Thoracic aorta (tissue), 2 donors: ENCODE results near the gene MAP7D3. TPM values are rescaled to one million over a fixed set of nuclear protein-coding genes. Genes with fewer than 3 reads are reported as not detected.

ENCODE experiments used
- ATAC-seq: fragments of 150-250 bp; one replicate; pipeline ENCODE4 v1.8.0; 2017; ENCODE audit warnings: low read depth; ENCODE audit not compliant: insufficient number of reproducible peaks, low FRiP score
- DNase-seq: peaks from one replicate; pipeline ENCODE4 v3.0.0-alpha.2; 2020; ENCODE audit warnings: low spot score
- H3K27ac ChIP-seq, 2 donors: fragments of 200-600 bp; sonication (generic); 1 replicate in 1 of 2; 2 replicates in 1 of 2; pipeline ENCODE4 v1.5.1; 2016; ENCODE audit warnings: mild to moderate bottlenecking in 2 of 2, moderate library complexity in 2 of 2
- H3K27me3 ChIP-seq: fragments of 200-600 bp; sonication (generic); replicated peaks from 2 replicates; pipeline ENCODE4 v1.6.0; 2016; ENCODE audit warnings: mild to moderate bottlenecking; ENCODE audit not compliant: insufficient read depth
- H3K36me3 ChIP-seq: fragments of 200-600 bp; sonication (generic); one replicate; pipeline ENCODE4 v1.5.1; 2016
- H3K4me1 ChIP-seq, 2 donors: fragments of 200-600 bp; sonication (generic); 1 replicate in 1 of 2; 2 replicates in 1 of 2; pipeline versions ENCODE4 v1.5.1 to v1.6.0; 2016; ENCODE audit warnings: low read depth in 2 of 2, mild to moderate bottlenecking in 1 of 2; ENCODE audit not compliant: control insufficient read depth in 1 of 2
- H3K4me3 ChIP-seq: fragments of 200-600 bp; sonication (generic); 2 replicates; pipeline ENCODE4 v1.5.1; 2016; ENCODE audit warnings: mild to moderate bottlenecking
- H3K9me3 ChIP-seq: fragments of 200-600 bp; sonication (generic); 2 replicates; pipeline ENCODE4 v1.5.1; 2016
- total RNA-seq, 2 donors: library from RNA; depleted of rRNA; stranded (reverse); fragments of >200 nt; gene quantifications; one replicate each; pipeline versions ENCODE4 v1.1.0 to v1.2.3, GENCODE V29; 2016
- TF ChIP-seq, protein P1 (sequence below): fragments of 200-600 bp; sonication (generic); IDR thresholded peaks from one replicate; pipeline ENCODE4 v1.5.1; 2019; ENCODE audit warnings: antibody characterized with exemption

MAP7D3 gene
- total RNA-seq, 2 donors from 2014 or later, result 41.6 to 44.5 TPM

DNA sequence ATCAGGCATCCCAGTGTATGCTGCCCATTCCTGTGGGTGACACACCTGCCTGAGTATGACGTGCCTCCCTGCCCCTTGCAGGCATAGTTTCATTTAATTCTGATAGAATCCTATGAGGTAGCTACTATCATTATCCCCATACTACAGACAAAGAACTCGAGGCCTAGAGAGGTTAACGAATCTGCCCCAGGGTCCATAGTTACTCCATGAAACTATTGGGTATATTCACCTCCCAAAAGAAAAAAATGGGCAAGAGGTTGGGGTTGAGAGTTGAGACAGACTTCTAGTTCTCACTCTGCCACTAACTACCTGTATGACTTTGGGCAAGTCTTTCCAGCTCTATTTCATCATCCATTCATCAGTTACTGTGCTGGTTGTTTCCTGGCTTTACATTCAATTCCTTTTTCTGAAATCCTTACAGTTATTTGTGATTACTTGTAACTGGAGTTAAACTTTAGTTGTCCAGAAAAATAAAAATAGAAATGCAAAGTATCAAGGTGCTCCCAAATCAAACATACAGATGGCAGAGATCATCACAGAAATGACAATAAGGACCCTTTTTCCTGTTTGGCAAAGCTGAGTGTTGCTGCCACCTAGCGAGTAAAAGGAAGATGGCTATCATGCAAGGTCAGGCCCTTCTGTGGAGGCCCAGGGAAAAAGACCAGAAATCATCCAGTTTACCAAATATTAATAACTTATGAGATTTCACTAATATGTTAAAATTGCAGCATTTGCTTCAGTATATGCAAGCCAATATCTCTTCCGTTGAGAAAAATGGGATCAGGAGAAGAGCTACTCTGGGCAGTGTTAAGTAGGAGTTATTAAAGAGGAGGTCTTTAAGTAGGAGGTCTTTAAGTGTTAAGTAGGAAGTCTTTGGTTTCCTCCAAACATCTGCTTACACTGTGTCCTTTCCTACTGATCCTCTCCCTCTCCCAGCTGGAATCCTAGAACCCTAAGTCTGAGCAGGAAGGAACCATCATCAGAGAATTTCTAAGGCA, 17.1 kb upstream of the MAP7D3 start:
- H3K4me3 ChIP-seq, result no peak overlapping the region
- no peaks in the 10 kb centered on the region for H3K36me3 ChIP-seq
- H3K4me1 ChIP-seq, result peaks cover 0 to 3% of the 10 kb centered on the region in 2 donors
- no peaks in the 10 kb centered on the region for H3K9me3 ChIP-seq
- TF ChIP-seq, protein P1, sequence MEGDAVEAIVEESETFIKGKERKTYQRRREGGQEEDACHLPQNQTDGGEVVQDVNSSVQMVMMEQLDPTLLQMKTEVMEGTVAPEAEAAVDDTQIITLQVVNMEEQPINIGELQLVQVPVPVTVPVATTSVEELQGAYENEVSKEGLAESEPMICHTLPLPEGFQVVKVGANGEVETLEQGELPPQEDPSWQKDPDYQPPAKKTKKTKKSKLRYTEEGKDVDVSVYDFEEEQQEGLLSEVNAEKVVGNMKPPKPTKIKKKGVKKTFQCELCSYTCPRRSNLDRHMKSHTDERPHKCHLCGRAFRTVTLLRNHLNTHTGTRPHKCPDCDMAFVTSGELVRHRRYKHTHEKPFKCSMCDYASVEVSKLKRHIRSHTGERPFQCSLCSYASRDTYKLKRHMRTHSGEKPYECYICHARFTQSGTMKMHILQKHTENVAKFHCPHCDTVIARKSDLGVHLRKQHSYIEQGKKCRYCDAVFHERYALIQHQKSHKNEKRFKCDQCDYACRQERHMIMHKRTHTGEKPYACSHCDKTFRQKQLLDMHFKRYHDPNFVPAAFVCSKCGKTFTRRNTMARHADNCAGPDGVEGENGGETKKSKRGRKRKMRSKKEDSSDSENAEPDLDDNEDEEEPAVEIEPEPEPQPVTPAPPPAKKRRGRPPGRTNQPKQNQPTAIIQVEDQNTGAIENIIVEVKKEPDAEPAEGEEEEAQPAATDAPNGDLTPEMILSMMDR, result peak; percentile 55
- no peak overlapping the region for H3K27ac ChIP-seq
- ATAC-seq (no peak), DNase-seq (no peak)
- H3K27me3 ChIP-seq, result no peaks in the 10 kb centered on the region

DNA sequence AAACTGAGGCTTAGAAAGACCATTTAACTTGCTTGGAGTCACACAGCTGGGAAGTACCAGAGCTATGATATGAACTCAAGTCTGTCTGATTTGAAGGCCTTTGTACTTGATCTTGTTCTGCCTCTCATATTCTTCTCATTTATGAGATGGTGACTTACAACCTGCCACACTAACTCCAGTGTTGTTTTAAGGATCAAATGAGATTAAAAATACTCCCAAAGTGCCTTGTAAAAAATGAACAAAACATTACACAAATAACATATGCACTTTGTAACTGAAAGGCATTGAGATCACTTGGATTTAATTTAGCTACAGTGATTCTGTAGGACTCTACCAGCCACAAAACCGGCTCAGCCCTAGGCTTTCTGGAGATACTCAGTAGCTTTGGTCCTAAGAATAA, 15.6 kb upstream of the MAP7D3 start:
- TF ChIP-seq, protein P1, result no peak
- Histone ChIP-seq H3K36me3 (no peaks in the 10 kb centered on the region), H3K27ac (no peak overlapping the region), H3K4me3 (no peak overlapping the region), H3K4me1 (peaks cover 5 to 18% of the 10 kb centered on the region in 2 donors), H3K27me3 (no peaks in the 10 kb centered on the region), H3K9me3 (no peaks in the 10 kb centered on the region)
- ATAC-seq (no peak), DNase-seq (no peak)

DNA sequence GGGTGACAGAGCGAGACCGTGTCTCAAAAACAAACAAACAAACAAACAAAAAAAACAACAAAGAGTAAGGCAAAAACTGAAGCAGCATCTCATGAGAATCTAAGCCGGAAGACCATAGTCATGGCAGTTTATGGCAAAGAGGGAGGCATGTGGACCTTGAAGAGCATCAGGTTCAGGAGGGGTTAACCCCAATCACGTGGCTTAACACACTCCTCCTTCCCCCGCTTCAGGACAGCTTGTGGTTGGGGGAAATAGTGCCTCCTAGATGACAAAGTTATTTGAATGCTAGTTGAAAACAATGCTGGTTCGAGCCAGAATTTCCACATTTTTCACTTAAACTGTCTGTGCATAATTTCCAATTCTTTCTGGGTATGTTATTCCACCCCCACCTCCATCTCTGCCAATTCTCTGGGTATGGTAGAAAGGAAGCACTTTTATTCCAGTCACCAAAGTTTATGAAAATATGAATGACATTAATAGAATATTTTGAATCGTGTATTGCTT, 11.7 kb upstream of the MAP7D3 start:
- ATAC-seq (no peak), DNase-seq (no peak)
- Histone ChIP-seq H3K9me3 (no peaks in the 10 kb centered on the region), H3K27me3 (no peaks in the 10 kb centered on the region), H3K4me3 (no peak overlapping the region), H3K36me3 (no peaks in the 10 kb centered on the region), H3K27ac (peak overlapping the region; percentile 89 to 93), H3K4me1 (peaks cover 17 to 54% of the 10 kb centered on the region in 2 donors)
- TF ChIP-seq, protein P1, result no peak

DNA sequence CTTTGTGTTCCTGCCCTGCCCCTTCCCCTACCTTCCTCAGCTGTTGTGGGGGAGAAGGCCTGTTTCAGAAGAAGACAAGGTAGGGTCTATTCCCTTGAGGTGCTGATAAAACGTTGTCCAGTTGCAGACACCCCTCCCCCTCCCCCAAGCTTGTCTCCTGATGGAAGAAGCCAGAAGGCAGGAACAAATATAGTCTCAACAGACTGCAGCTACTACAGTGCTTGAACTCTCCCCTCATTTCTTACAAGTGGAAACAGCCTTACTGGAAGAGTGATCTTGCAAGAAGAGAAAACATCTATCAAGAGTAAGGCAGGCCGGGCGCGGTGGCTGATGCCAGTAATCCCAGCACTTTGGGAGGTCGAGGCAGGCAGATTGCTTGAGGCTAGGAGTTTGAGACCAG, 11.0 kb upstream of the MAP7D3 start:
- H3K27ac ChIP-seq, result peak overlapping the region; percentile 89 to 93
- TF ChIP-seq, protein P1, result no peak
- peaks cover 17 to 60% of the 10 kb centered on the region in 2 donors for H3K4me1 ChIP-seq
- H3K27me3 ChIP-seq, result no peaks in the 10 kb centered on the region
- H3K4me3 ChIP-seq, result no peak overlapping the region
- DNase-seq (no peak), ATAC-seq (no peak)
- H3K36me3 ChIP-seq, result no peaks in the 10 kb centered on the region
- H3K9me3 ChIP-seq, result no peaks in the 10 kb centered on the region

DNA sequence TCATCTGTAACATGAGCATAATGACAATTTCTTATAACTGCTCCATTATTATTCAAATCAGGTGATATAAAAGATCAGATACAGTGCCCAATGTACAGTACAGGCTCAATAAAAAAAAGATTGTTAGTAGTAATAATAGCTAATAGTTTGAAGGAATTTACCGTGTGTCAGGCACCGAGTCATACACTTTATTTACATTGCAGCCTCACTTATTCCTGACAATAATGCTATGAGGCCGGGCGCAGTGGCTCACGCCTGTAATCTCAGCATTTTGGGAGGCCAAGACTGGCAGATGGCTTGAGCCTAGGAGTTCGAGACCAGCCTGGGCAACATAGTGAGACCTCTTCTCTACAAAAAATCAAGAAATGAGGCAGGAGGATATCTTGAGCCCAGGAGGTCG, 10.1 kb upstream of the MAP7D3 start:
- H3K27ac ChIP-seq, result peak overlapping the region; percentile 89 to 93
- peaks cover 17 to 69% of the 10 kb centered on the region in 2 donors for H3K4me1 ChIP-seq
- DNase-seq (no peak), ATAC-seq (no peak)
- H3K27me3 ChIP-seq, result no peaks in the 10 kb centered on the region
- TF ChIP-seq, protein P1, result no peak
- no peaks in the 10 kb centered on the region for H3K9me3 ChIP-seq
- H3K4me3 ChIP-seq, result no peak overlapping the region
- no peaks in the 10 kb centered on the region for H3K36me3 ChIP-seq
